GM12878 (cell line): ENCODE measurements around the gene COL25A1.

Experiments used
- CBX5 ChIP-seq: sonication (generic); IDR thresholded peaks from 2 replicates; pipeline ENCODE4 v1.6.1; 2016; ENCODE audit warnings: low read depth, moderate library complexity, mild to moderate bottlenecking, inconsistent platforms
- CHD1 ChIP-seq: IDR thresholded peaks from 2 replicates; pipeline ENCODE4 v1.6.1; 2012; ENCODE audit warnings: low read depth, low read length, improper control_type of control experiment
- GATAD2B ChIP-seq: fragments of 450-650 bp; conservative IDR thresholded peaks from 2 replicates; pipeline ENCODE4 v1.6.1; 2017; ENCODE audit warnings: low read depth, mild to moderate bottlenecking, moderate library complexity
- NR2F1 ChIP-seq: fragments of 450-650 bp; conservative IDR thresholded peaks from 2 replicates; pipeline ENCODE4 v1.6.1; 2017; ENCODE audit warnings: mild to moderate bottlenecking
- POLR2AphosphoS2 ChIP-seq: IDR thresholded peaks from 2 replicates; pipeline ENCODE4 v1.6.1; 2011; ENCODE audit warnings: low read depth, mild to moderate bottlenecking, low read length, improper control_type of control experiment, moderate library complexity
- RAD21 ChIP-seq: IDR thresholded peaks from 2 replicates; pipeline ENCODE4 v1.6.1; 2011; ENCODE audit warnings: mild to moderate bottlenecking, low read depth, low read length, moderate library complexity; ENCODE audit not compliant: insufficient read depth
- ZBED1 ChIP-seq: IDR thresholded peaks from 2 replicates; pipeline ENCODE4 v1.6.1; 2016; ENCODE audit warnings: borderline replicate concordance
- ZNF207 ChIP-seq: fragments of 450-650 bp; IDR thresholded peaks from 2 replicates; pipeline ENCODE4 v1.6.1; 2014; ENCODE audit warnings: antibody characterized with exemption, mild to moderate bottlenecking, borderline replicate concordance
- ZNF274 ChIP-seq: IDR thresholded peaks from one replicate; pipeline ENCODE4 v1.8.0; 2011; ENCODE audit not compliant: insufficient read length, insufficient read depth
- TF ChIP-seq, protein P1 (sequence below), 3 experiments: IDR thresholded peaks in 2 of 3; conservative IDR thresholded peaks in 1 of 3; 2 replicates each; pipeline ENCODE4 v1.5.1; 2011; ENCODE audit warnings: low read depth in 3 of 3, low read length in 3 of 3, mild to moderate bottlenecking in 3 of 3, control low read depth in 2 of 3, moderate library complexity in 2 of 3, inconsistent platforms in 1 of 3, mixed read lengths in 1 of 3; ENCODE audit not compliant: control insufficient read depth in 2 of 3, insufficient read depth in 1 of 3; ENCODE audit errors: extremely low read depth in 1 of 3
- TF ChIP-seq, protein P2 (sequence below): fragments of 450-650 bp; IDR thresholded peaks from 2 replicates; pipeline ENCODE4 v1.6.1; 2017; ENCODE audit warnings: mild to moderate bottlenecking, moderate library complexity
- TF ChIP-seq, protein P3 (sequence below): IDR thresholded peaks from 2 replicates; pipeline ENCODE4 v1.6.1; 2012; ENCODE audit warnings: low read depth, low read length, improper control_type of control experiment
- TF ChIP-seq, protein P4 (sequence below): fragments of 450-650 bp; IDR thresholded peaks from 2 replicates; pipeline ENCODE4 v1.6.1; 2016; ENCODE audit warnings: mild to moderate bottlenecking
- TF ChIP-seq, protein P5 (sequence below): fragments of 450-650 bp; conservative IDR thresholded peaks from 2 replicates; pipeline ENCODE4 v1.6.1; 2017; ENCODE audit warnings: mild to moderate bottlenecking, moderate library complexity

DNA sequence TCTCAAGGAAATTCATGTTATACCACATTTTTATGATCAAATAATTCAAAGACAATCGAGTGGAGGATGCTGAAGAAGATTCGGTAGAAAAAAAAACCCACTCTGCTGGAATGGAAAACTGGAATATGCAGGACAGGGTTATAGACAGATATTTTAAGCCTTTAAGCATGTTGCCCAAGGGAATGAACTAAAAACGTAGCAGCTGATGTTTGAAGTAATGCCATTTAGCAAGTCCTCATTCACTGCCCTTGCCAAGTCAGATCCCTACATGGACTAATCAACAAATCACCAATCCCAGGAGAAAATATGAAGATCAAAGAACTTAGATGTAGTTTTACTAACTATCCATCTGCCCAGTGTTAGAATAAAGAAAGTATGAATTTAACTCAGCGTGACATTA lies 464.0 kb downstream of the COL25A1 start:
- TF ChIP-seq, protein P1, sequence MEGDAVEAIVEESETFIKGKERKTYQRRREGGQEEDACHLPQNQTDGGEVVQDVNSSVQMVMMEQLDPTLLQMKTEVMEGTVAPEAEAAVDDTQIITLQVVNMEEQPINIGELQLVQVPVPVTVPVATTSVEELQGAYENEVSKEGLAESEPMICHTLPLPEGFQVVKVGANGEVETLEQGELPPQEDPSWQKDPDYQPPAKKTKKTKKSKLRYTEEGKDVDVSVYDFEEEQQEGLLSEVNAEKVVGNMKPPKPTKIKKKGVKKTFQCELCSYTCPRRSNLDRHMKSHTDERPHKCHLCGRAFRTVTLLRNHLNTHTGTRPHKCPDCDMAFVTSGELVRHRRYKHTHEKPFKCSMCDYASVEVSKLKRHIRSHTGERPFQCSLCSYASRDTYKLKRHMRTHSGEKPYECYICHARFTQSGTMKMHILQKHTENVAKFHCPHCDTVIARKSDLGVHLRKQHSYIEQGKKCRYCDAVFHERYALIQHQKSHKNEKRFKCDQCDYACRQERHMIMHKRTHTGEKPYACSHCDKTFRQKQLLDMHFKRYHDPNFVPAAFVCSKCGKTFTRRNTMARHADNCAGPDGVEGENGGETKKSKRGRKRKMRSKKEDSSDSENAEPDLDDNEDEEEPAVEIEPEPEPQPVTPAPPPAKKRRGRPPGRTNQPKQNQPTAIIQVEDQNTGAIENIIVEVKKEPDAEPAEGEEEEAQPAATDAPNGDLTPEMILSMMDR (IDR thresholded peaks at IDR 0.05 in 2 of 3, conservative IDR thresholded peaks at IDR 0.05 in 1 of 3; ENCODE audit: control insufficient read depth in 2 of 3, extremely low read depth in 1 of 3, insufficient read depth in 1 of 3, low read depth in 3 of 3, low read length in 3 of 3), result no peak
- TF ChIP-seq, protein P2, sequence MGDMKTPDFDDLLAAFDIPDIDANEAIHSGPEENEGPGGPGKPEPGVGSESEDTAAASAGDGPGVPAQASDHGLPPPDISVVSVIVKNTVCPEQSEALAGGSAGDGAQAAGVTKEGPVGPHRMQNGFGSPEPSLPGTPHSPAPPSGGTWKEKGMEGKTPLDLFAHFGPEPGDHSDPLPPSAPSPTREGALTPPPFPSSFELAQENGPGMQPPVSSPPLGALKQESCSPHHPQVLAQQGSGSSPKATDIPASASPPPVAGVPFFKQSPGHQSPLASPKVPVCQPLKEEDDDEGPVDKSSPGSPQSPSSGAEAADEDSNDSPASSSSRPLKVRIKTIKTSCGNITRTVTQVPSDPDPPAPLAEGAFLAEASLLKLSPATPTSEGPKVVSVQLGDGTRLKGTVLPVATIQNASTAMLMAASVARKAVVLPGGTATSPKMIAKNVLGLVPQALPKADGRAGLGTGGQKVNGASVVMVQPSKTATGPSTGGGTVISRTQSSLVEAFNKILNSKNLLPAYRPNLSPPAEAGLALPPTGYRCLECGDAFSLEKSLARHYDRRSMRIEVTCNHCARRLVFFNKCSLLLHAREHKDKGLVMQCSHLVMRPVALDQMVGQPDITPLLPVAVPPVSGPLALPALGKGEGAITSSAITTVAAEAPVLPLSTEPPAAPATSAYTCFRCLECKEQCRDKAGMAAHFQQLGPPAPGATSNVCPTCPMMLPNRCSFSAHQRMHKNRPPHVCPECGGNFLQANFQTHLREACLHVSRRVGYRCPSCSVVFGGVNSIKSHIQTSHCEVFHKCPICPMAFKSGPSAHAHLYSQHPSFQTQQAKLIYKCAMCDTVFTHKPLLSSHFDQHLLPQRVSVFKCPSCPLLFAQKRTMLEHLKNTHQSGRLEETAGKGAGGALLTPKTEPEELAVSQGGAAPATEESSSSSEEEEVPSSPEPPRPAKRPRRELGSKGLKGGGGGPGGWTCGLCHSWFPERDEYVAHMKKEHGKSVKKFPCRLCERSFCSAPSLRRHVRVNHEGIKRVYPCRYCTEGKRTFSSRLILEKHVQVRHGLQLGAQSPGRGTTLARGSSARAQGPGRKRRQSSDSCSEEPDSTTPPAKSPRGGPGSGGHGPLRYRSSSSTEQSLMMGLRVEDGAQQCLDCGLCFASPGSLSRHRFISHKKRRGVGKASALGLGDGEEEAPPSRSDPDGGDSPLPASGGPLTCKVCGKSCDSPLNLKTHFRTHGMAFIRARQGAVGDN, result no peak
- TF ChIP-seq, protein P3, sequence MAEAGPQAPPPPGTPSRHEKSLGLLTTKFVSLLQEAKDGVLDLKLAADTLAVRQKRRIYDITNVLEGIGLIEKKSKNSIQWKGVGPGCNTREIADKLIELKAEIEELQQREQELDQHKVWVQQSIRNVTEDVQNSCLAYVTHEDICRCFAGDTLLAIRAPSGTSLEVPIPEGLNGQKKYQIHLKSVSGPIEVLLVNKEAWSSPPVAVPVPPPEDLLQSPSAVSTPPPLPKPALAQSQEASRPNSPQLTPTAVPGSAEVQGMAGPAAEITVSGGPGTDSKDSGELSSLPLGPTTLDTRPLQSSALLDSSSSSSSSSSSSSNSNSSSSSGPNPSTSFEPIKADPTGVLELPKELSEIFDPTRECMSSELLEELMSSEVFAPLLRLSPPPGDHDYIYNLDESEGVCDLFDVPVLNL, result no peak
- TF ChIP-seq ZNF274, result no peak
- no peak for TF ChIP-seq NR2F1
- no peak for TF ChIP-seq CHD1
- no peak for TF ChIP-seq ZNF207
- no peak for TF ChIP-seq GATAD2B
- TF ChIP-seq POLR2AphosphoS2, result no peak
- no peak for TF ChIP-seq CBX5
- TF ChIP-seq, protein P4, sequence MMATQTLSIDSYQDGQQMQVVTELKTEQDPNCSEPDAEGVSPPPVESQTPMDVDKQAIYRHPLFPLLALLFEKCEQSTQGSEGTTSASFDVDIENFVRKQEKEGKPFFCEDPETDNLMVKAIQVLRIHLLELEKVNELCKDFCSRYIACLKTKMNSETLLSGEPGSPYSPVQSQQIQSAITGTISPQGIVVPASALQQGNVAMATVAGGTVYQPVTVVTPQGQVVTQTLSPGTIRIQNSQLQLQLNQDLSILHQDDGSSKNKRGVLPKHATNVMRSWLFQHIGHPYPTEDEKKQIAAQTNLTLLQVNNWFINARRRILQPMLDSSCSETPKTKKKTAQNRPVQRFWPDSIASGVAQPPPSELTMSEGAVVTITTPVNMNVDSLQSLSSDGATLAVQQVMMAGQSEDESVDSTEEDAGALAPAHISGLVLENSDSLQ, result no peak
- no peak for TF ChIP-seq RAD21
- no peak for TF ChIP-seq ZBED1
- TF ChIP-seq, protein P5, sequence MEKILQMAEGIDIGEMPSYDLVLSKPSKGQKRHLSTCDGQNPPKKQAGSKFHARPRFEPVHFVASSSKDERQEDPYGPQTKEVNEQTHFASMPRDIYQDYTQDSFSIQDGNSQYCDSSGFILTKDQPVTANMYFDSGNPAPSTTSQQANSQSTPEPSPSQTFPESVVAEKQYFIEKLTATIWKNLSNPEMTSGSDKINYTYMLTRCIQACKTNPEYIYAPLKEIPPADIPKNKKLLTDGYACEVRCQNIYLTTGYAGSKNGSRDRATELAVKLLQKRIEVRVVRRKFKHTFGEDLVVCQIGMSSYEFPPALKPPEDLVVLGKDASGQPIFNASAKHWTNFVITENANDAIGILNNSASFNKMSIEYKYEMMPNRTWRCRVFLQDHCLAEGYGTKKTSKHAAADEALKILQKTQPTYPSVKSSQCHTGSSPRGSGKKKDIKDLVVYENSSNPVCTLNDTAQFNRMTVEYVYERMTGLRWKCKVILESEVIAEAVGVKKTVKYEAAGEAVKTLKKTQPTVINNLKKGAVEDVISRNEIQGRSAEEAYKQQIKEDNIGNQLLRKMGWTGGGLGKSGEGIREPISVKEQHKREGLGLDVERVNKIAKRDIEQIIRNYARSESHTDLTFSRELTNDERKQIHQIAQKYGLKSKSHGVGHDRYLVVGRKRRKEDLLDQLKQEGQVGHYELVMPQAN, result no peak
